ENCODE results near the gene NFAT5.
"Not testable (repeated sequence)": the region's sequence is repeated elsewhere in the genome, so short reads cannot be mapped to it uniquely, and the experiment has no call there.

The NFAT5 gene

DNA sequence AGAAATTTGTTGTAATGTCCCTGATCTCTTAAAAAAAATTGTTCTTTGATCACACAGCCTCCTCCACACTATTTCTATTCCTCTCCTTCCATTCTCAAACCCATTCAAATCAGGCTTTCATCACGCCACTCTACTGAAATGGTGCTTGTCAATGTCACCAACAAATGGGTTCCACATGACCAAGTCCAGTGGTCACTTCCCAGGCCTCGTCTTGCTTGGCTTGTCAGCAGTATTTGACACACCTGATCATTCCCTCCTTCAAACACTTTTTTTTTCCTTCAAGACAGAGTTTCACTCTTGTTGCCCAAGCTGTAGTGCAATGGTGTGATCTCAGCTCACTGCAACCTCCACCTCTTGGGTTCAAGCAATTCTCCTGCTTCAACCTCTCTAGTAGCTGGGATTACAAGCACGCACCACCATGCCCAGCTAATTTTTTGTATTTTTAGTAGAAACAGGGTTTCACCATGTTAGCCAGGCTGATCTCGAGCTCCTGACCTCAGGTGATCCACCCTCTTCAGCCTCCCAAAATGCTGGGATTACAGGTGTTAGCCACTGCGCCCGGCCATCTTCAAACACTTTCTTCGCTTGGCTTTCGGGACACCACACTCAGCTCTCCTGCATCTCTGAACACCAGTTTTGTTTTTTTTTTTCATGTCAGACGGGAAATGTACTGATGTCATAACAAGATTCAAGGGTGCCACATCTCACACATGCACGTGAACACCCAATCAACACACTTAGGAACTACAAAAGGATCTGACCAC, 142.3 kb downstream of the NFAT5 start:
- DNase-seq (ENCODE audit: low read depth): peak; percentile 11

- peak; percentile 49 for DNase-seq (ENCODE audit: low read depth)
Observed at GRCh38 chr16:69709456-69710084, 143.8 kb downstream of the NFAT5 start.

DNA sequence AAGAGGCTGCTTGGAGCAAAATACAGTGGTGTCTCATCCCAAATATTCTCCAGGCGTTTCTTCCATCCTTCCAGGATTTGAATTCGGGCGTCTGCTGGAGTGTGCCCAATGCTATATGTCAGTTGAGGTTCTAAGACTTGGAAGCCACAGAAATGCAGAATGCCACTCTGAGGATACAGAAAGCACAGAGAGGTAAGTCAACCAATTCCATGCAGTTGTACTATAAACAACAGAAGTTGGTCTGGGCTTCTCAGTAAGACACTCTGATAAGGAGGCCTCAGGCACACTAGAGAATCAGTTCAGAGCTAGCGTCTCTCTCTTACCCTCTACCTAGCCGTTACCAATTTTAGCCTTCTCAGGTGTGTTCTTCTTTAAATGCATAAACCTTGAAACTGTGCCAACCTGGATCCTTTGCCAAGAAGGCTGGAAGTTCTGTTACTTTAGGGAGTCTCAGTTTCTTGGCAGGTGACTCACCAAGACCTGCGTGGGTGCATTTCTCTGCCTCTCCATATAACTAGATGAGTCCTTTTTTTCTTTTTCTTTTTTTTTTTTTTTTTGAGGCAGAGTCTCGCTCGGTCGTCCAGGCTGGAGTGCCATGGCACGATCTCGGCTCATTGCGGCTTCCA, 145.5 kb downstream of the NFAT5 start:
- DNase-seq (ENCODE audit: low read depth): no peak

DNA sequence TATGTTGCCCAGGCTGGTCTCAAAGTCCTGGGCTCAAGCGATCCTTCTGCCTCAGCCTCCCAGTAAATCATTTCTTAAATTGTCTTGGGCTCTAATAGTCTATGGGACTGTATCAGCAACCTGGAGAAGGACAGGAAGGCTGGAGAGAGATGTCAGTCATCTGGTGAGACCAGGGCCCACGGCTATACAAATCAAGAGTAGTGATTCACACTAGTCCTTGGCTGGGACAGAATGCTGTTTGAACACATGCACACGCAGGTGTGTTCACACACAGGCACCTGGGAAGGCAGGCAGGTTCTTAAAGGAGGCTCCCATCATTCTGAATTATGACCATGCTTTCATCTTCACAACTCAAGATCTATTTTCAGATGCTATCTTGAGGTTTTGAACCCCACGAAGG, 146.5 kb downstream of the NFAT5 start:
- no peak for DNase-seq (ENCODE audit: low read depth)

DNA sequence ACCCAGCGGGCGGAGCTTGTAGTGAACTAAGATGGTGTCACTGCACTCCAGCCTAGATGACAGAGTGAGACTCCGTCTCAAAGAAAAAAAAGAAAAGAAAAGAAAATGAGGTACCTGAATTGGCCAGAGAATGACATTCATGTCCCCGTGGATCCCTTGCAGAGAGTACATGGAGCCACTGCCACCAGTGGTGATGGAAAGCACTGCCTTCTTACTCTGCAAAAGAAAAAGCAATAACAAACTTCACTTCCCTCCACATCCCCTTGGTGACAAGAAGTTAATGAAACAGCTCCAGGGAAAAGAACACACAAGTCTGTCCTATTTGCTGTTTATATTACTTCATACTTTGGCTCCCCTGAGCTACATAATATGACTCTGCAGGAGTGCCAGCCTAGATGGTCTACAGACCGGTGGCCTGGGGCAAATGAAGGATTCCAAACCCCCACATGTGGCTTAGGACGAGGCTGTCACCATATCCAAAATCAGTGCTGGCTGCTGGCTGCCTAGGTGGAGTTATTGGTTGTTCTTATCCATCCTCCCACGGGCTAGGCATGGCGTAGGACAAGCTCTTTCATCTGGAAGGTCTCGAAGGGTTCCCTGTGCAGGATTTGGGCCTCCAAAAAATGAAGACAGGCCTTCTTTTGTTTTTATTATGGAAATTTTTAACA, 147.3 kb downstream of the NFAT5 start:
- no peak for DNase-seq (ENCODE audit: low read depth)

GRCh38 chr16:69717066-69717465, 151.3 kb downstream of the NFAT5 start:
- no peak for DNase-seq (ENCODE audit: low read depth)

GRCh38 chr16:69718111-69718764, 152.5 kb downstream of the NFAT5 start:
- no peak for DNase-seq (ENCODE audit: low read depth)

DNA sequence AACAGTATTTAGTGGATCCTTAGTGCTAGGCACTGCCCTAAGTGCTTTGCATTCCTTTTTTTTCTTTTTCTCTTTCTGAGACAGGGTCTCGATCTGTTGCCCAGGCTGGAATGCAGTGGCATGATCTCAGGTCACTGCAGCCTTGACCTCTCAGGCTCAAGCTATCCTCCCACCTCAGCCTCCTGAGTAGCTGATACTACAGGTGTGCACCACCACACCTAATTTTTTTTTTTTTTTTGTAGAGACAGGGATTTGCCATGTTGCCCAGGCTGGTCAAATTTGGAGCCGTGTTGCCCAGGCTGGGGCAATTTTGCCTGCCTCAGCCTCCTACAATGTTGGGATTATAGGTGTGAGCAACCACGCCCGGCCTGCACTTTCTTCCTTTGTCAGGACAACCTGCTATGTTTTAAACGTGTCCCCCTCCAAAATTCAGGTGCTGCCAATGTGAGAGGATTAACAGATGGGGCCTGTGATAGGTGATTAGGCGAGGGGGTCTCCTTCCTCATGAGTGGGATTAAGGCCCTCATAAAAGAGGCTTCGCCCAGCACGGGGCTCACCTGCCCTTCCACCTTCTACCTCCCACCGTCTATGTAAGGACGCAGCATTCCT, 155.2 kb downstream of the NFAT5 start:
- DNase-seq (ENCODE audit: low read depth): no peak

- no peak for DNase-seq (ENCODE audit: low read depth)
Observed at GRCh38 chr16:69721441-69721957, 155.7 kb downstream of the NFAT5 start.

DNA sequence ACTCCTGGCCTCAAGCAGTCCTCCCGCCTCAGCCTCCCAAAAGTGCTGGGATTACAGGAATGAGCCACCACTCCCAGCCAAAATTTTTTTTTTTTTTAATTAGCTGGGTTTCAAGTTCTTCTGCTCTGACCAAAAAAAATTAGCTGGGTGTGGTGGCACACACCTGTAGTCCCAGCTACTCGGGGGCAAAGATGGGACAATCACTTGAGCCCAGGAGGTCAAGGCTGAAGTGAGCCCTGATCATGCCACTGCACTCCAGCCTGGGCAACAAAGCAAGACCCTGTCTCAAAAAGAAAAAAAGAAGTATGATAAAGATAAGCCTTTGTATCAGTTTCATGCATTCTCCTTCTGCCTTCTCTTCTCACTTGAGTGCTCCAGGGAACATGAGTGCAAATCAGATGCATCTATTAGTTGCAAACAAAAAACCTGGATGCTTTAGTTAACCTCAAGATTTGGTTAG, 158.7 kb downstream of the NFAT5 start:
- no peak for DNase-seq (ENCODE audit: low read depth)

DNA sequence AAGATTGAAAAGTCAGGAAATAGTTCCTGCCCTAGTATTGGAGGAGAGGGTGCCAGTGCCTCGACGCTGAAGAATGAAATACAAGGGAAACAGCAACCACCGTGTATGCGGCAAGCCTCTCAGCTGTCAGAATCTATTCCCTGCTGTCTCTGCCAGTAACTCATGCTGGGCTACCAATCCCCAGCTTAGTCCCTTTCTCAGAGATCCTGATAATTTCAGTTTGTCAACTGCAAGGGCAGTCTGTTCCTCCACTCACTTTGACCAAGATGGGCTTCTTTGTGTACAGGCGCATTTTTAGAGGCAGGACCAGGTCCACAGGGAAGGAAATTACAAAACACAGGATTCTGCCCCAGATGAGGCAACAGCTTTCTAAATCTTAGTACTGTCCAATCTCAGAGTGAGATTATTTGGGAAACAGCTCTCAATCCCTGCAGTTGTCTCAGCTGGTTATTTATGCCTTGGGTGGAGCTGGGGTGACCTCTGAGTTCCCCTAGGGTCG, 159.3 kb downstream of the NFAT5 start:
- DNase-seq (ENCODE audit: low read depth): no peak

- peak; percentile 52 for DNase-seq (ENCODE audit: low read depth)
Observed at GRCh38 chr16:69725480-69726312, 159.9 kb downstream of the NFAT5 start.

DNA sequence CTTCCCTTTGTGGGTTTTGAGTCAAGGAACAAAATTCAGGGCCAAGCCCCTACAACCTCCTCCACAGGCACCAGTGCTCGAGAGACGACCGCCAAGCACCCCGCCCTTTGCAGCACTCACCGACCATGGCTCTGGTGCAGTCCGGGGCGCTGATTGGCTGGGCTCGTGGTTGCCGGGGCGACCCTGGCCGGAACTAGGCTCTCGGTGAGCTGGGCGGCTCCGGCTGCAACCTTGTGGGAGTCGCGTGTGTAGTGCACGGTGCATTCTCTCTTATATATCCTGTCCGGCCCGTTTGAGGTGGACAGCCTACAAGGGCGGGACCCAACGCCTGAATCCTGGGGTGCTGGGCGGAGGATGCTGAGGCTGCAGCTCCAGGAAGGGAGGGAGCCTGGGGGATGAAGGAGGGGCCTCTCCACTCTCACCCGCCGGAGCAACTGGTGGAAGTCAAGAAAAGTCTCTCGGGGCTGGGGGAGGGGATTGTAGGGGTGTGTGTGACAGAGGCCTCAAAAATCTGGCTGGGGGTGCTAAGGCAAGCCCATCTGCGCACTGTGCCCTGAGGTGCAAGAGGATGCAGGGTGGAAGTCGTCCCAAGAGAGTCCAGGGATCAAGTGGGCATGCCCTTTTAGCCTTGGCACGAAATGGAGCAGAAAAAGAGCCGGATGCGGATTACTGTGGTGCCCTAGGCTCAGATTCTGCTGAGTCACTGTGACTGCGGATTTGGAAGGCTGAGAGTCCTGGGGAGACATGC, 160.7 kb downstream of the NFAT5 start, which contains the start of gene NQO1:
NQO1 (minus strand) TSS at position 248 of the 748 bp plus-strand sequence; CDS start at position 127, 121 bp downstream.
- DNase-seq (ENCODE audit: low read depth): peak; percentile 100

DNA sequence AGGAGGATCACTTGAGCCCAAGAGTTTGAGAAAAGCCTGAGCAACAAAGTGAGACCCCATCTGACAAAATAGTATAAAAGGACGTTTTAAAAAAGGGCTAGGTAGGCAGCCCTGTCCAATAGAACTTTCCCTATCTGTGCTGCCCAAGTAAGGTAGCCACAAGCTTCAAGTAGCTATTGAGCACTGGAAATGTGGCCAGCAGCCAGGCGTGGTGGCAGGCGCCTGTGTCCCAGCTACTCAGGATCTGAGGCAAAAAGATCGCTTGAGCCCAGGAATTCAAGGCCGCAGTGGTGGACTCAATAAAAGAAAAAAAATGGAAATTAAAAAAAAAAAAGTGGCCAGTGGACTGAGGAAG, 162.1 kb downstream of the NFAT5 start:
- no peak for DNase-seq (ENCODE audit: low read depth)

DNA sequence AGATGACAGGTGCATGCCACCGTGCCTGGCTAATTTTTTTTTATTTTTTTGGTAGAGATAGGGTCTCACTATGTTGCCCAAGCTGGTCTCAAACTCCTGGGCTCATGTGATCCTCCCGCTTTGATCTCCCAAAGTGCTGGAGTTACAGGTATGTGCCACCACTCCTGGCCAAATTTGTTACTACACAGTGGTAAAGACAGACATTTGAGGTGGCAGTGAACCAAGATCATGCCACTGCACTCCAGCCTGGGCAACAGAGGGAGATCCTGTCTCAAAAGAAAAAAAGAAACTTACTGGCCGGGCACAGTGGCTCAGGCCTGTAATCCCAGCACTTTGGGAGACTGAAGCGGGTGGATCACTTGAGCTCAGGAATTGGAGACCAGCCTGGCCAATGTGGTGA, 163.3 kb downstream of the NFAT5 start:
- DNase-seq (ENCODE audit: low read depth): not testable (repeated sequence)

GRCh38 chr16:69731280-69731679, 165.5 kb downstream of the NFAT5 start:
- not testable (repeated sequence) for DNase-seq (ENCODE audit: low read depth)

DNA sequence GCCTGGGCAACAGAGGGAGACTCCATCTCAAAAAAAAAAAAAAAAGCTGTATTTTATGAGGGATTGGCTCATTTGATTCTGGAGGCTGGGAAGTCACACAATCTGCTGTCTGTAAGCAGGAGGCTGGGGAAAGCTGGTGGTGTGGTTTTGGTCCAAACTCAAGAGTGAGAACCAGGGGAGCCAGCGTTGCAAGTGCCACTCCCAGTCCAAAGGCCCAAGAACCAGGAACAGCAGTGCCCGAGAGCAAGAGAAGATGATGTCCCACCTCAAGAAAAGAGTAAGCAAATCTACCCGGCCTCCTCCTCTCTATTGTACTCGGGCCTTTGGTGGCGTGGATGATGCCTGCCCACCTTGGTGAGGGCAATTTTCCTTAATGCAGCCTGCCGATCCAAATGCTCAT, 166.3 kb downstream of the NFAT5 start:
- no peak for DNase-seq (ENCODE audit: low read depth)

GRCh38 chr16:69741519-69741918, 175.8 kb downstream of the NFAT5 start:
- peak; percentile 51 for DNase-seq (ENCODE audit: low read depth)
